GM12865 (cell line): Measurements from ENCODE around the gene TLCD1.

Source experiments
- DNase-seq: peaks from one replicate; pipeline ENCODE4 v3.0.0; 2010; ENCODE audit warnings: low read depth
- H3K4me3 ChIP-seq: 2 replicates; pipeline ENCODE4 v1.5.1; 2011; ENCODE audit warnings: mild to moderate bottlenecking, low read depth, low read length, control low read depth
- TF ChIP-seq, protein P1 (sequence below): IDR thresholded peaks from 2 replicates; pipeline ENCODE4 v1.5.1; 2011; ENCODE audit warnings: low read length, control low read depth, low read depth, inconsistent platforms; ENCODE audit not compliant: insufficient read depth; ENCODE audit errors: missing control alignments

The TLCD1 gene

DNA sequence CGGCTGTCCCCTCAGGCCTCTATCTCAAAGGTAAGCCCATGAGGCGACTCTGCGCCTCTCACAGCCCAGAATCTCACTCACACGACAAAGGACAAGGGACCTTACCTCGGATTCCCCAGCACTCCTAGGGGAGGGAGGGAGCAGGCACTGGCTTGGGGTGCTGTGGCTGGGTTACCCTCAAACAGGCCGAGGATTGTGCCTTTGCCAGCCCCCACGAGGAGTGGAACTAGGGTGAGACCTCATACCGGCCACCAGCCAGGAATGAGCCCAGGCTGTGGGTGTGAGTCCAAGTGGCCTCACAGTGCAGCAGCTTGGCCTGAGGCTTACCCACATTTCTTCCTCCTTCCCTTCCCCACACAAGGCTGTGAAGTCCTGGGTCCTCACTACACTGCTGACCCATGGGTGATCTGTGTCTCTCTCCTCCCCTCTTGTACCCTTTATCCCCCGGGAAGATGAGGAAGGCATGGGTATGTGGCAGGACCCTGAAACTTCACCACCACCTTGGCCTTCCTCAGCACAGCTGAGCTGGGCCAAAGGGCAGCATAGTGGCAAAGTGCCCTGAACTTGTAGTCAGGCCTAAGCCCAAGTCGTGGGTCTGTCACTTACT, 20.2 kb downstream of the TLCD1 start:
- no peak overlapping the region for H3K4me3 ChIP-seq
- no peak for DNase-seq
- TF ChIP-seq, protein P1, sequence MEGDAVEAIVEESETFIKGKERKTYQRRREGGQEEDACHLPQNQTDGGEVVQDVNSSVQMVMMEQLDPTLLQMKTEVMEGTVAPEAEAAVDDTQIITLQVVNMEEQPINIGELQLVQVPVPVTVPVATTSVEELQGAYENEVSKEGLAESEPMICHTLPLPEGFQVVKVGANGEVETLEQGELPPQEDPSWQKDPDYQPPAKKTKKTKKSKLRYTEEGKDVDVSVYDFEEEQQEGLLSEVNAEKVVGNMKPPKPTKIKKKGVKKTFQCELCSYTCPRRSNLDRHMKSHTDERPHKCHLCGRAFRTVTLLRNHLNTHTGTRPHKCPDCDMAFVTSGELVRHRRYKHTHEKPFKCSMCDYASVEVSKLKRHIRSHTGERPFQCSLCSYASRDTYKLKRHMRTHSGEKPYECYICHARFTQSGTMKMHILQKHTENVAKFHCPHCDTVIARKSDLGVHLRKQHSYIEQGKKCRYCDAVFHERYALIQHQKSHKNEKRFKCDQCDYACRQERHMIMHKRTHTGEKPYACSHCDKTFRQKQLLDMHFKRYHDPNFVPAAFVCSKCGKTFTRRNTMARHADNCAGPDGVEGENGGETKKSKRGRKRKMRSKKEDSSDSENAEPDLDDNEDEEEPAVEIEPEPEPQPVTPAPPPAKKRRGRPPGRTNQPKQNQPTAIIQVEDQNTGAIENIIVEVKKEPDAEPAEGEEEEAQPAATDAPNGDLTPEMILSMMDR: no peak

DNA sequence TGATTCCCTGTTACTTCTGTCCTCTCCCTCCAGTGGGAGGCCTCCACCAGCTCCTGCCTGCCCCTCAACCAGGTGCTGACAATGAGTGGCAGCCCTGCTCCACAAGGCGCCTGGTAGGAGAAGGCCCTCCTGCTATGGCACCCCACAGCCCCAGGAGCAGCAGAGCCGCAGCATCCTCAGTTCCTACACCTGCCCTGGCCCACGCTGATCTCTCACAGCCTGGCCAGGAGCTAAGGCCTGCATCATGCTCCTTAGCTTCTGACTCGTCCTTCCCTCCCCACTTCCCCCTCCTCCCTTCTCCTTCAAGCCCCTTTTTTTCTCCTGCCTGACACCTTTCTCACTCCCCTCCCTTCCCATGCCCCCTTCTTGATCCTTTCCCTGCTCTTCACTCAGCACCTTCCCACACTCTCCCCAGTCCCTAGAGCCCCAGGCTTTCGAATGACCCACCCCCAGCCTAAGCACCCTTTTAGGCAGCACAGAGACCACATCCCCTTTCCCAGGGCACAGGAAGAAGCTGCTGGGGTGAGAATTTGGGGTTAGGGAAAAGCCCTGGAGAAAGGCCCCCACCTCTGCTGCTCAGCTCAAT, 20.9 kb downstream of the TLCD1 start:
- DNase-seq: no peak
- TF ChIP-seq, protein P1: no peak
- no peak overlapping the region for H3K4me3 ChIP-seq

DNA sequence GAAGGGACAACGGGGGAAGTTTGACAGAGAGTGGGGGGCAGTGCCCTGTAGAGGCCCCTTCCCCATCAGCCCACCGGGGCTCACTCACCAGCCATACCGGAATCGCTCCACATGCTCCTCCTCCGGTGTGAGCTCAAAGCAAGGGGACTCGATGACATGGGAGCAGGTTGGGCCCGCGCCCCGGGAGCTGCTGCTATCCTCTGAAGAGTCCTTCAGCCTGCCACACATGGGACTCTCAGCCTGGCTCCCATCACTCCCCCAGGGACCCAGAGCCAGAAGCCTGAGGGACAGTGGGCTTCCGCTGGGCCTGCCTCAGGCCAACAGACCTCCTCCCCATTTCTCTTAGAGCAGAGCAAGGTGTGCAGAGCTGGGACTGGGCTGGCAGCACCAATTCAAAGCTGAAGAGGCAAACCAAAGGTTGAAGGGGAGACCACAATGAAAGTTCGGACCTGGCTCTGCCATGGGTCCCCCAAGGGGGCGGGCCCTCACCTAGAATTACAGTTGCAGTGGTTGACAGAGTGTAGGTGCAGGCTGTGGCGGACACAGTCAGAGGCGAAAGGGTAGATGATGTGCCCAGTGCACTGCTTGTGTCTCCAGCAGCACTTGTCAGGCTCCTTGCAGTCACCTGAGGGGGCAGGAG, 21.7 kb downstream of the TLCD1 start:
- no peak overlapping the region for H3K4me3 ChIP-seq
- no peak for DNase-seq
- TF ChIP-seq, protein P1: no peak

DNA sequence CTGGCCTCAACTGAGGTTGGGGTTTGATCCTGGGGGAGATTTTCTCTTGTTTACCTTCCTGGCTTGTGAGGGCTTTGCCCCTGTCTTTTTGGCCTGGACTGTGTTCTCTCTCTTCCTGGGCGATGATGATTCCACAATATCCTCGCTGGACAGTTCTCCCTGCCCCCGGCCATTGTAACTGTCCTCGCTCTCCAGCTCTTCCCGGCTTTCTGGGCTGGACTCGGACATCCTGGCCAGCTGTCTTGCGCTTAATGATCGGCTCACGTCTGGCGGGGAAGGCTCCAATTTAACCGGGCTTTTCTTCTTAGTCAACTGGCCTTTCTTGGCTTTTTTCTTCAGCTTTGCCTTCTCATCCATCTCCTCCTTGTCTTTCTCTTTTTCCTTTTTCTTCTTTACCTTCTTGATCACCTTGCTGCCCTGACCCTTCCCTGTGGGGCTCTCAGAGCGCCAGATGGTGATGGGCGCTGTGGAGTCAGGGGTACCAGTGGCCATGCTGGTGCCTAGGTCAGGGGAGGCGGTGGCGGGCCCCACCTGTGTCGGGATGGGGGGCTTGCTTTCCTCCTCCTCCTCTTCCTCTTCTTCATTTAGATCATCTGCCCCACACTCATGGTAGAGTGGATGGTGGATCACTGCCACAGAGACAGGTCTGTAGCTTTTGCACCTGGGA, 22.3 kb downstream of the TLCD1 start:
- TF ChIP-seq, protein P1: no peak
- H3K4me3 ChIP-seq: no peak overlapping the region
- DNase-seq: no peak

DNA sequence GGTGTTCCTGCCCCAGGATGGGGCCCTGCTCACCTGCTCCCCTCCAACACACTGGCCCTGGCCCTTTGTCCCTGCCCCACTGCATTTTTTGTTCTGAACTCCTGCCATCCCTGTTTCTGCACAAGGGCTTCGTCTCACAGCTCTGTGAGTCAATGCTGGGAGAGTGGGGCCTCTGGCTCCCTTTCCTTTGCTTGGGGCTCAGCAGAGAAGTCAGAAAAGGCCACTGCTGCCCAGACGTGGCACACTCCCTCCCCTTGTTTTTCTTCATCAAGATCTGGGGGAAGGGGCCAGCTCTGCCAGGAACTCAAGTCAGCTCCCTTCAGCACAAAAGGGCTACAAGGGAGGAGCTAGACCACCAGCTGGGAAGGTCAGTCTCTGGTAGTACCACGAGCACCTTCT, 23.3 kb downstream of the TLCD1 start:
- DNase-seq: no peak
- TF ChIP-seq, protein P1: no peak
- no peak overlapping the region for H3K4me3 ChIP-seq

DNA sequence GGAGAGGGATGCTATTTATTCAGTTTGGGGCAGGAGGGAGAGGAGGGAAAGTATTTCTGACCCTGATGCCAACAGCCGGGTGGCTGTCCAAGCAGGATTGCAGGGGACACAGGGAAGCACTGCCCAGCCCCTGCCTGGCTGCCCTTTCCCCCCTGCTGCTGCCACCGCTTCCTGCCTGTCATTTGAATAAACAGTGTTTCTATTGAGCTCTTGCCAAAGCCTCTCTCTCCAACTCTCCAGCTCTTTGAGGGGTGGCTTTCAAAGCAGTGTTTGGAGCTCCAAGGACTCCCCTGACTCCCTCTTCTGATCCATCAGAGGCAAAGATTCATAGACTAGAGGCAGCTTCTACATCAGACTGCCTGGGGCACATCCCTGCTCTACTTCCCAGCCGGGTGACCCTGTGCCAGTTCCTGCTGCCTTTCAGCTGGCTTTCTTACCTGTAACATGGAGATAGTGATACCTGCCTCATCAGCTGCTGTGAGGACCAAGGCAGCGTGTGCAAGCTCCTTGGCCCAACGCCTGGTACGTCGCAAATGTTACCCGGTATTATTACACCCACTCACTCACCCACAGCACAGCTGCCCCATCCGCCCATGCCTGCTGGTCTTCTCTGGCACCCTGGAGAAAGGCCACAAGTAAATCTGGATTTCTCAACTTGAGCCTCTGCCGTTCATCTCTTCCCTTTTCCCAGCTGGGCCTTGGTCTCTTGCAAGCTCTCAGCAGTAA, 23.8 kb downstream of the TLCD1 start:
- DNase-seq: no peak
- TF ChIP-seq, protein P1: no peak
- no peak overlapping the region for H3K4me3 ChIP-seq
